ENCODE results near the gene ACTL7B.
"Not testable (repeated sequence)": the region's sequence is repeated elsewhere in the genome, so short reads cannot be mapped to it uniquely, and the experiment has no call there.

The ACTL7B gene

DNA sequence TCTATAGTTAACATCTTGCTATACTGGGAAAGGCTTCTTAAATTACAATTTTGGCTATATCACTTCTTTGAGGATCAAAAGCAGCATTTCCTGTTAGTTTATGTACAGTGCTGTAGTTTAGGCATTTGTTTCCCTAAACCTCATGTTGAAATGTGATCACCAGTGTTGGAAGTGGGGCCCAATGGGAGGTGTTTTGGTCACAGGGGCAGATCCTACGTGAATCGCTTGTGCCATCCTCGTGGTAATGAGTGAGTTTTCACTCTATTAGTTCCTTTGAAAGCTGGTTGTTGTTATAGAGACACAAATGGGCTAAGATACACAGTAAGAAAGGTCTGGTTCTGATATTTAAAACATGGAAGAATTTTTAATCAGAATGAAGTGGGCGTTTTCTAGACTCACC is 12.0 kb upstream of the ACTL7B start:
- DNase-seq = no peak

- DNase-seq = no peak
These were observed 11.3 kb upstream of the ACTL7B start for GRCh38 chr9:108867116-108867515.

DNA sequence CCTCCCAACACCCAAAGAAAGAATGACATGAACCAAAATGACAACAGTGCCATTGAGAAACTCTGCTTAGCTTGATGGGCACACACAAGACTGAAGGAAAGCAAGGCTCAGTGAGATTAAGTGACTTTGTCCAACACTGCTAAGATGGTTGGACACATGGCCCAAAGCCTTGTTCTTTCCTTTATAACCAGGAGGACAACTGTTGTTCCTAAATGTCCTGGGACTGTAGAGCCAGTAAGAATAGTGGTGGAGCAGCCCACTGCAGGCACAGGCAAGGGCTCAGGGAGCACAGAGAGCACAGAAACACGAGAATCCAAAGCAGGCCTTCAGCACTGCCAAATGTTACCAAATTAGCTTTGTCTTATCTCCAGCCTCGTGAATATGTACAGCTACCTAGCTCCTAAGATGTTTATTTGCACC is 10.2 kb upstream of the ACTL7B start:
- DNase-seq = no peak

DNA sequence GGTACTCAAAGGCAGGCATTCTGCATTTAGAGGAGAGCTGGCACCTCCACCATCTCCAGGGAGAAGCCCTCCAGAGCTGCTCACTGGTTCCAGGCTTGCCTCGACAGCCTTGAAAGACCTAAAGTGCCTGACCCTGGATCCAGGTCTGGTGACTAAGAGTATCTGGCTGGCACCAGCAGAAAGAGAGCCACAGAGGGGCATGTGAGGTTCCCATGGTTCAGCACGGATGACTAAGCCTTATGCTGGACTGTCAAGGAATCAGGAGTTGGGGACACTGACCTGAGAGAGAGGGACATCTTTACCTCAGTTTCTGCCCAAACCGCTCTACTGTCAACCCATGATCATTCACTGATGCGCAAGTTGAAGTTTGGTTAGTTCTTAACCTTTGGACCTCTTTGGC is 9.3 kb upstream of the ACTL7B start:
- no peak for DNase-seq

- no peak for DNase-seq
These were observed 8.7 kb upstream of the ACTL7B start for GRCh38 chr9:108864446-108864845.

DNA sequence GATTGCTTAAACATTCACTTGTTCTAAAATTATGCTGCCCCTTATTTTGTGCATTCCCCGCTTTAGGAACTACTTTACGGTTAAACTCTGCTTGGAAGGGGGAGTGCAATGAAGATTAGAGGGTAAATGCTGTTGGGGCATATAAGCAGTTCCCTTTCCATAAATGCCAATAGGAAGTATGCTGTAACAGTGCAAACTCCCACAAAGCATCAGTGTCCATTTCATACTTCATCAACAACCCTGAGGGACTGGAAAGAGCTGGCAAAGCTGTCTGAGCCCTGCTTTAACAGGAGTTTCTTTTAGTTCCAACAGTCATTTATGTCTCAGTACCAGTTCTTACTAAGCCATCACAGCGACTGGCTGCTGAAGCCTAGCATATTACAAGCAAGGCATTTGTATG is 8.1 kb upstream of the ACTL7B start:
- no peak for DNase-seq

DNA sequence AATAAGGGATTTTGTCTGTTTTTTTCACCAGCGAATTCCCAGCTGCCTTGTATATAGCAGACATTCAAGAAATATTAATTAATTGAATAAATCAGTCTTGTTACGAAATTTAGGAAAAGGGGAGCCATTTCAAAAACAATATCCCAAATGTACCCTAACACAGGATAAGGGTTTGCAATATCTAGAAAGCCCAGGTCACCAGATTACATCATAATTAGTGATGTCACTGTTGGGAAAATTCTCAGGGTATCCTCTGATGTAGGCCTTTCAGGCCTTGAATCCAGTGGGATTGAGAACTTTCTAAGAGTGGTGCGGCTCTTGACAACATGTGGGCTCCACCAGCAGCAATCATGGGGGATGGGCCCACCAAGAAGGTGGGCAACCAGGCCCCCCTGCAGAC is 6.2 kb upstream of the ACTL7B start, which contains the start of gene ACTL7A:
ACTL7A (plus strand) TSS at position 270 of the 400 bp plus-strand sequence; CDS start at position 327, 57 bp downstream.
- no peak for DNase-seq

DNA sequence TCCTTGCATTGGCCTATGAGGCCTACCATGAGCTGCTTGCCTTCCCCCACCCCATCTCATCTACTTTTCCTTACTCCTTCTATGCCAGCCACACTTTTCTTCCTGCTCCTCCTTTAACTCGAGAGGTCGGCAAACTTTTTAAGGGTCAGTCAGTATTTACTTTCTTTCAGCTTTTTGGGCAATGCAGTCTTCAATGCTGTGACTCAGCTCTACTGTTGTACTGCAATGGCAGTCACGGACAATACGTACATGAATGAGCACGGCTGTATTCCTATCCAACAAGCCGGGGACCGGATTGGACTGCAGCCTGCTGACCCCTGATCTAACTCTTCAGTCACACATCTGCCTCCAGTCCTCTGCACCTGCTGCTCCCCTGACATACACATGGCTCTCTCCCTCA is 5.7 kb upstream of the ACTL7B start:
- DNase-seq = no peak

DNA sequence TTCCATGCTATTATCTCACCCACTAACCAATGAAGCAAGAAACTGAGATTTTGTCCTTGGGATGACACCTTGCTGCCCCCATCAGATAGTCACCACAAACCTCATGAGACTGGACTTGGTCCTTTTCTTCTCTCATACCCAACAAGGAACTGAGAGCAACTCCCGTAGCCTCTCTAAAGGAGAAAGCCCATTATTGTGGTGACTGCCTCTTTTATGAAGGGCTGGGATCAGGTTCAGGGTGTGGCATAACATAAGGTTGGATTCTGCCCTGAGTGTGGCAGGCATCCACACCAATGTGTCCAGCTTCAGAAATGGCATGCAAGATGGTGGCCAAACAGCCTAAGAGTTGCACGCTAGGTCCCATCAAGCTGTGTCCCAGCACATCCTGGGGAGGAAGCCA is 5.0 kb upstream of the ACTL7B start:
- DNase-seq = no peak

DNA sequence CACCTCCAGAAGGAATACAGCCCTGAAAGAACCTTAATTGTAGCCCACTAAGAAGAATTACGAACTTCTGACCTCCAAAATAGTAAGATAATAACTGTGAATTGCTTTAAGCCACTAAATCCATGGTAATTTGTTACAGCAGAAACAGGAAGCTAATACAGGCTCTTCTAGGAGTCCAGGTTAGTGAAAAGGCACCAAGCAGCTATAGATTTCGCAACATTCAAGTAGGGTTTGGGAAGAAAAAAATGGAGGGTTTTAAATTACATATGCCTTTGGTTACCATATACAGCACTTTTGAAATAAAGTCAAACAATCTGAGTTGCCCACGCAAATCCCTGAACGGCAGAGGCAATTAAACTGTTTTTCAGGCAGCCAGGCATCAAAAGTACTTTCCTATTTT is 4.6 kb upstream of the ACTL7B start:
- no peak for DNase-seq

- DNase-seq = no peak
These were observed 3.8 kb upstream of the ACTL7B start for GRCh38 chr9:108859459-108860114.

DNA sequence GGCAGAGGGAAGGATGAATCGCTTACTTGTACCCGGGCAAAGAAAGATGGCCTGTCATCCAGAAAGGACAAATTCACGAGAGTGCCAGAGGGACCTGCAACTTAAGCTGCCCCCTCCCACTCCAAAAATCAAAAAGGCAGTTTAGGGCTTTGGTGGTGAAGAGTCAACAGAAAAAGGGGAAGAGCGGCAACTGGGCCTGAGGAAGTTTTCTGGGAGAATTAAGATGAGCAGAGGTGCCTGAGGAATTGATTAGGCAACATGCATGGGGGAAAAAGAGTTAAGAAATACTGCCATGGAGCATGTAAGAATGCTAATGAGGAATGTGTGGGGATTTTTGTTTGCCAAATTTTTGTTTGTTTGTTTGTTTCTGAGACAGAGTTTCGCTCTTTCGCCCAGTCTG is 1.8 kb upstream of the ACTL7B start:
- no peak for DNase-seq

DNA sequence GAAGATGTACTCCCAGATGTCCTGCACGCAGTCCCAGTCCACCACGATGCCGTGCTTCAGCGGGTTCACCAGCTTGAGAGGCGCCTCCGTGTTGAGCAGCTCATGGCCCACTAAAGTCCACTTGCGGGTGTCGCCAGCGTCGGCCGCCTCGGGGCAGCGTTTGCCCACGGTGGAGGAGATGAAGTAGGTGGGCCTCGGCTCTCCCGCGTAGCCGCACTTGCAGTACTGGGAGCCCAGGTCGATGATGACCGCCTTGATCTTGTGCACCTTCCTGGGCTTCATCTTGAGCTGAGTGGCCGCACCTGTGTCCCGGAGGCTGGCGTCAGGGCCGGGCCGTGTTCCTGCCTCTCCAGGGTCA is 278 bp downstream of the ACTL7B start:
- DNase-seq = no peak

GRCh38 chr9:108854641-108855528 is 901 bp downstream of the ACTL7B start:
- no peak for DNase-seq

- no peak for DNase-seq
These were observed 1.7 kb downstream of the ACTL7B start for GRCh38 chr9:108854094-108854493.

GRCh38 chr9:108852079-108852478 is 3.7 kb downstream of the ACTL7B start:
- DNase-seq = no peak

DNA sequence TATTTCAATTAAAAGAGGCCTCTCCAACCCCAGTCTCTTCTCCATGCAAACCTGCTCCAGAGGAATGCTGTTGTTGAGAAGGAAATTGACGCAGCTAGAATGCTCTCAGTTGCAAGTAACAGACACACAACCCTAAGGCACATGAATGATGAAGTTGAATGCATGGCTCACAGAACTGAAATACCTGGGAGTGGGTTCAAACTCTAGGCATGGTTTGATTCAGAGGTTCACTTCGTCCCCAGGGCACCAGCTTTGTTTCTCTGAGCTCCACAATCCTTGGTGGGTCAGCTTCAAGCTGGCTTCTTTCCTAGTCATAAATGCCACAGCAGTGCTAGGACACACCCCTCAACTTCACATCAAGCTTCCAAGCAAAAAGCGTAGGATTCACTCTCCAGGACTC is 4.6 kb downstream of the ACTL7B start:
- no peak for DNase-seq

DNA sequence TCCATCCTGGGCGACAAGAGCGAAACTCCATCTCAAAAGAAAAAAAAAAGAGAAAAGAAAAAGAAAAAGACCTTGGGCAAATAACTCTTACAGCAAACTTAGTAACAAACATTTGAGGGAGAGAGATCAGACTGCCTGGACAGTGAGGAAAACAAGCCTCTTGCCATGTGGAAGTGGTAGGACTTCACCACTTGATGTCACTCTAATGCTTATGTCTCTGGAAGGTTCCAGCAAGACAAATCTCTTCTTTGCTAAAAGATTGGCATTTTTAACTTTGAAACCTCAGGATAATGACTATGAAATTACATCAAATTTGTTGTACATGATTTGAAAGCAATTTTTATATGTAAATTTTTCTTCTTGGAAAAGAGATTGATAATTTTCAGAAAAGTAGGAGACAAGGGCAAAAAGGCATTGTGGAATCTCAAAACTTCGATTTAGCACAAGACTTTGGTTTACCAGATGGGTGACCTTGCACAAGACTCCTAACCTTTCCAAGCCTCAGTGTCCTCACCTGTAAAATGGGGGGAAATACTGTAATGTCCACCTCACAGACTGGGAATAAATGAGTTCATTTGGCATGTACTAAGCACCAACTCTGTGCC is 5.4 kb downstream of the ACTL7B start:
- peak in 1 of 2 experiments; percentile 34 for DNase-seq

- not testable (repeated sequence) for DNase-seq
These were observed 7.5 kb downstream of the ACTL7B start for GRCh38 chr9:108848296-108848695.

DNA sequence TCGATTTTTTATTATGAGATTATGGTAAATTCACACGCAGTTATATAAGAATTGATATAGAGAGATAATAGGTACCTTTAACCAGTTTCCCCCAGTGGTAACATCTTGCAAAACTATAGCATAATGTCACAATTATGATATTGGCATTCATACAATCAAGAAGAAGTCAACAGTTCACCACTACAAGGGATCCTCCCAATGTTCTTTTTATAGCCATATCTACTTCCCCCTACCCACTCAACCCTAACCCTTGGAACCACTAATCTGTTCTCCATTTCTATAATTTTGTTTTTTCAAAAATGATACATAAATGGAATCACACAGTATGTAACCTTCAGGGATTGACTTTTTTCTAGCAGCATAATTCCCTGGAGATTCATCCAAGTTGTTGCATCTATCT is 9.8 kb downstream of the ACTL7B start:
- DNase-seq = no peak

DNA sequence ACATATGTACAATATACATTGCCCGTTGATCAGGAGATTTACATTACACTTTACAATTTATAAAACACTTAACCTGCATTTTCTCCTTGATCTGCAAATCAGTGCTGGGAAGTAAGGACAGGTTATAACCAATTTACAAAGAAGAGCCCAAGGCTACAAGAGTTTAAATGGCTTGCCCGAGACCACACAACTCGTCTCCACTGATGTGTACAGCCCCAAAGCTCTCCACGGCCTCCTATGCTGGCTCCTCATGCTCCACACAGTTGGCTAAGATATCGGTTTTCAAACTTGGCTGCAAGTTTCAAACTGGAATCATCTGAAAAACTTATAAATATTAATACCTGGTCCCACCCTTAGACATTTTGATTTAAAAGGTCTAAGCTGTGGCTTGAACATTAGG is 10.3 kb downstream of the ACTL7B start:
- no peak for DNase-seq

GRCh38 chr9:108844856-108845255 is 10.9 kb downstream of the ACTL7B start:
- DNase-seq = peak; percentile 44 to 85

- DNase-seq = peak; percentile 20 to 59
These were observed 11.4 kb downstream of the ACTL7B start for GRCh38 chr9:108844391-108844790.
